Mucosa of rectum (tissue), 2 donors: ENCODE data around the gene RFLNA.

ENCODE experiments used
- H3K27ac ChIP-seq, 2 donors: one replicate each; pipeline ENCODE4 v1.7.0; 2013; ENCODE audit warnings: inconsistent platforms in 2 of 2, low read depth in 2 of 2, low read length in 2 of 2
- H3K27me3 ChIP-seq, 2 donors: one replicate each; pipeline ENCODE4 v1.7.0; 2013; ENCODE audit warnings: low read length in 2 of 2; ENCODE audit not compliant: control insufficient read depth in 2 of 2, insufficient read depth in 2 of 2
- H3K36me3 ChIP-seq, 2 donors: one replicate each; pipeline ENCODE4 v1.7.0; 2013; ENCODE audit warnings: low read length in 2 of 2; ENCODE audit not compliant: control insufficient read depth in 2 of 2, insufficient read depth in 2 of 2
- H3K4me1 ChIP-seq, 2 donors: one replicate each; pipeline ENCODE4 v1.7.0; 2013; ENCODE audit warnings: low read length in 2 of 2, mild to moderate bottlenecking in 1 of 2; ENCODE audit not compliant: control insufficient read depth in 2 of 2, insufficient read depth in 2 of 2
- H3K4me3 ChIP-seq, 2 donors: one replicate each; pipeline ENCODE4 v1.7.0; 2013; ENCODE audit warnings: low read length in 2 of 2
- H3K9ac ChIP-seq, 2 donors: one replicate each; pipeline ENCODE4 v1.7.0; 2013; ENCODE audit warnings: low read length in 2 of 2, low read depth in 1 of 2, mild to moderate bottlenecking in 1 of 2
- H3K9me3 ChIP-seq, 2 donors: one replicate each; pipeline ENCODE4 v1.7.0; 2013; ENCODE audit warnings: low read length in 2 of 2; ENCODE audit not compliant: control insufficient read depth in 2 of 2
- donor health status: healthy.
- donor health status: Normal muscosa, but diverticular disease.

The RFLNA gene

DNA sequence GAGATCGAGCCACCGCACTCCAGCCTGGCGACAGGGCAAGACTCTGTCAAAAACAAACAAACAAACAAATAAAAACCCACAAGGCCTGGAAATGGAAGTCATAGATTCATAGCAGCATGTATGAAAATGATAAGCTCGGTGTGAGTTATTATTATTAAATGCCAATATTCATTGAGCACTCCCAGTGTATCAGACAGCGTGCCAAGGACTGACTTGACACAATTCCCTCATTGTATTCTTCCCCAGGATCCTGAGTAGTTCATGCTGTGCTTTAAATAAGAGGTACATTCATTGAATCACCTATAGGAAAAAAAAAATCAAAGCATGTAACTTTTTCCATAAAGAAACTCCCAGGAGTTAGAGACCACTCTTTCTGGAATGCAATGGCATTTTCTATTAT lies 12.6 kb upstream of the RFLNA start:
- no peak overlapping the region for H3K27ac ChIP-seq
- H3K4me3 ChIP-seq = no peak overlapping the region
- H3K9ac ChIP-seq = no peak overlapping the region
- peaks cover 3 to 15% of the 10 kb centered on the region in 2 donors for H3K4me1 ChIP-seq
- no peaks in the 10 kb centered on the region for H3K9me3 ChIP-seq
- H3K36me3 ChIP-seq = no peaks in the 10 kb centered on the region
- H3K27me3 ChIP-seq = peaks cover 6 to 7% of the 10 kb centered on the region in 2 donors

DNA sequence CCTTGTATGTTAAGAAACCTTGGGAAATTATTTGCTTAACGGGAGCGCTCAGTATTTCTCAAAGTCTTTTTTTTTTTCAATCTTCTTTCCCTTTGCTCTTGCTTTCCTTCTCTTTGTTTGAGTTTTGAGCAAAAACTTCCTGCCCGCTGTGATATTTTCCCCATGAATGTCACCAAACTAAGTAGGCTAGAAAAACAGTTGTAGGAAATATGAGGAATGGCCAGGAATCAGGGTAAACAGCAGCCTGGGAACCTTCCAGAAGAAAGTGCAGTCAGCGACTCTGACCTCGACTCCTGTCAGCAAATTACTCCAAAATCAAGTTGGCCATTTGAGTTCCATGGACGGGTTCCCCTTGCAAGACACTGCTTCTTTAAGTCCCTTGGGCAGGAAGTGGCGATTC lies 11.6 kb upstream of the RFLNA start:
- Histone ChIP-seq H3K36me3 (no peaks in the 10 kb centered on the region), H3K27ac (no peak overlapping the region), H3K27me3 (peaks cover 3 to 6% of the 10 kb centered on the region in 2 donors), H3K4me3 (no peak overlapping the region), H3K9me3 (no peaks in the 10 kb centered on the region), H3K9ac (no peak overlapping the region), H3K4me1 (peaks cover 0 to 7% of the 10 kb centered on the region in 2 donors)

- H3K4me3 ChIP-seq = no peak overlapping the region
- H3K9me3 ChIP-seq = no peaks in the 10 kb centered on the region
- H3K27me3 ChIP-seq = peaks cover under 1 to 3% of the 10 kb centered on the region in 2 donors
- H3K36me3 ChIP-seq = no peaks in the 10 kb centered on the region
- H3K9ac ChIP-seq = no peak overlapping the region
- H3K4me1 ChIP-seq = peaks cover 0 to 3% of the 10 kb centered on the region in 2 donors
- no peak overlapping the region for H3K27ac ChIP-seq
Observed at GRCh38 chr12:124284368-124284767, 10.5 kb upstream of the RFLNA start.

GRCh38 chr12:124286414-124286813 lies 8.5 kb upstream of the RFLNA start:
- Histone ChIP-seq H3K9ac (no peak overlapping the region), H3K27ac (no peak overlapping the region), H3K36me3 (no peaks in the 10 kb centered on the region), H3K4me1 (no peaks in the 10 kb centered on the region), H3K27me3 (no peaks in the 10 kb centered on the region), H3K9me3 (no peaks in the 10 kb centered on the region), H3K4me3 (no peak overlapping the region)

GRCh38 chr12:124286971-124287370 lies 7.9 kb upstream of the RFLNA start:
- no peaks in the 10 kb centered on the region for H3K4me1 ChIP-seq
- H3K4me3 ChIP-seq = no peak overlapping the region
- H3K36me3 ChIP-seq = no peaks in the 10 kb centered on the region
- H3K27me3 ChIP-seq = no peaks in the 10 kb centered on the region
- no peaks in the 10 kb centered on the region for H3K9me3 ChIP-seq
- no peak overlapping the region for H3K27ac ChIP-seq
- no peak overlapping the region for H3K9ac ChIP-seq

GRCh38 chr12:124289634-124290600 lies 5.0 kb upstream of the RFLNA start:
- no peak overlapping the region for H3K9ac ChIP-seq
- no peaks in the 10 kb centered on the region for H3K27me3 ChIP-seq
- no peak overlapping the region for H3K4me3 ChIP-seq
- H3K9me3 ChIP-seq = no peaks in the 10 kb centered on the region
- no peaks in the 10 kb centered on the region for H3K36me3 ChIP-seq
- peaks cover 2 to 17% of the 10 kb centered on the region in 2 donors for H3K4me1 ChIP-seq
- no peak overlapping the region for H3K27ac ChIP-seq

GRCh38 chr12:124292385-124292784 lies 2.5 kb upstream of the RFLNA start:
- Histone ChIP-seq H3K9me3 (no peaks in the 10 kb centered on the region), H3K36me3 (no peaks in the 10 kb centered on the region), H3K9ac (no peak overlapping the region), H3K27ac (no peak overlapping the region), H3K27me3 (peaks cover 0 to 3% of the 10 kb centered on the region in 2 donors), H3K4me1 (peaks cover 2 to 20% of the 10 kb centered on the region in 2 donors), H3K4me3 (no peak overlapping the region)

DNA sequence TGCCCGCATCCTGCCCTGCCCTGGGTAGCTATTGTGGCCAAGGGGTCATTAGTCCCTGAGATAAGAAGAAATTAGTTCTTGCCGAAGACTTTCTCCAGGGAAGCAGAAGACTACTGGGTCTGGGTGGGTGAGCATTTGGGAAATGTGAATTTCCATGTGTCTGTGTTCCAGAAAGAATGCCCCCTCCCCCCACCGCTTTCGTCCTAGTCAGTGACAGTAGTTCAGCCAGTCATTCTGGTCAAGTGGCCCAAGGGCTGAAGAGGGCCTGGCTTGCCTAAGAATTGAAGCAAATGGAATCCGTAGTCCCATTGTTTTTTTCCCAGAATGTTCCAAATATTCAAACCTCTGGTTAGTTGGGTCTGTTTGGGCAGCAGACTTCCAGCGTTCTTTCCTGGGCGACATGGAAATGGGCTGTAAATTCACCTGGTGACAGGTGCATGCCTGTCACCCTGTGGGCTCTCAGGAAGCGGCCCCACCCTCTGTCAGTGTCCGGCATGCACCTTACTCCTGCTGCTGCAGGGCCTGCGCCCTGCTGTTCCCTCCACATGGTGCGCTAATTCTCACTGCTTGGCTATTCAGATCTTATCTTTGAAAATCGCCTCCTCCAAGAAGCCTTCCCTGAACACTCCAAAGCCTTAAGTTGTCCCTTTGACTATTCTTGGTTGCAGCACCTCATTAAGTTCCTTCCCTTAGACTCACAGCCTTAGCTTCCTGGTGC lies 1.4 kb upstream of the RFLNA start:
- Histone ChIP-seq H3K27ac (peak overlapping the region in 1 of 2 donors; percentile 48), H3K4me1 (peaks cover 2 to 28% of the 10 kb centered on the region in 2 donors), H3K27me3 (peaks cover 0 to 3% of the 10 kb centered on the region in 2 donors), H3K4me3 (no peak overlapping the region), H3K9ac (no peak overlapping the region), H3K36me3 (peaks cover 0 to 2% of the 10 kb centered on the region in 2 donors), H3K9me3 (no peaks in the 10 kb centered on the region)

- Histone ChIP-seq H3K9me3 (no peaks in the 10 kb centered on the region), H3K27me3 (peaks cover 0 to 3% of the 10 kb centered on the region in 2 donors), H3K9ac (peak overlapping the region; percentile 74 to 81), H3K4me1 (peaks cover 2 to 28% of the 10 kb centered on the region in 2 donors), H3K27ac (peak overlapping the region; percentile 71 to 82), H3K4me3 (peak overlapping the region; percentile 76 to 81), H3K36me3 (peaks cover 2 to 4% of the 10 kb centered on the region in 2 donors)
Observed at GRCh38 chr12:124295431-124296058, 652 bp downstream of the RFLNA start.
